GM23338 (cell line): ENCODE measurements around the gene RSPH4A. TPM values are rescaled to one million over a fixed set of nuclear protein-coding genes. Genes with fewer than 3 reads are reported as not detected.

ENCODE experiments used
- ATAC-seq: fragments of 200-7000 bp; cut with Tn5 transposase; 3 replicates; pipeline ENCODE4 v1.9.1; 2020
- DNase-seq: peaks from one replicate; pipeline ENCODE4 v3.0.0-alpha.2; 2015; ENCODE audit warnings: low spot score
- H2AFZ ChIP-seq: fragments of 200-600 bp; sonication (generic); 2 replicates; pipeline ENCODE4 v1.8.0; 2016; ENCODE audit warnings: antibody characterized with exemption, mild to moderate bottlenecking, moderate library complexity
- H3F3A ChIP-seq: fragments of 200-600 bp; sonication (generic); replicated peaks from 2 replicates; pipeline ENCODE4 v1.8.0; 2017; ENCODE audit warnings: antibody characterized with exemption, mixed run types, low read depth
- H3K27ac ChIP-seq: fragments of 200-600 bp; sonication (generic); 2 replicates; pipeline ENCODE4 v1.6.1; 2016; ENCODE audit warnings: low read depth
- H3K27me3 ChIP-seq: fragments of 200-600 bp; sonication (generic); 2 replicates; pipeline ENCODE4 v1.8.0; 2016; ENCODE audit warnings: mild to moderate bottlenecking, mixed run types, moderate library complexity; ENCODE audit not compliant: insufficient read depth
- H3K36me3 ChIP-seq: fragments of 200-600 bp; sonication (generic); 2 replicates; pipeline ENCODE4 v1.8.0; 2016; ENCODE audit warnings: mild to moderate bottlenecking; ENCODE audit not compliant: insufficient read depth
- H3K4me1 ChIP-seq: fragments of 200-600 bp; sonication (generic); 2 replicates; pipeline ENCODE4 v1.8.0; 2016; ENCODE audit warnings: mild to moderate bottlenecking, moderate library complexity; ENCODE audit not compliant: insufficient read depth
- H3K4me2 ChIP-seq: fragments of 200-600 bp; sonication (generic); 2 replicates; pipeline ENCODE4 v1.7.1; 2017; ENCODE audit warnings: mixed run types
- H3K4me3 ChIP-seq: fragments of 200-600 bp; sonication (generic); 2 replicates; pipeline ENCODE4 v1.6.1; 2016; ENCODE audit warnings: mixed run types
- H3K79me2 ChIP-seq: fragments of 200-600 bp; sonication (generic); replicated peaks from 2 replicates; pipeline ENCODE4 v1.8.0; 2017; ENCODE audit warnings: mild to moderate bottlenecking; ENCODE audit not compliant: insufficient read depth
- H3K9me2 ChIP-seq: fragments of 200-600 bp; sonication (generic); 2 replicates; pipeline ENCODE4 v1.8.0; 2017; ENCODE audit not compliant: insufficient read depth
- H4K20me1 ChIP-seq: fragments of 200-600 bp; sonication (generic); replicated peaks from 2 replicates; pipeline ENCODE4 v1.8.0; 2017; ENCODE audit warnings: mild to moderate bottlenecking; ENCODE audit not compliant: insufficient read depth
- H3K27ac Mint-ChIP-seq: 2 replicates; pipeline ENCODE4 v1.8.0; 2020; ENCODE audit warnings: inconsistent platforms, mild to moderate bottlenecking, moderate library complexity, mixed read lengths
- H3K27me3 Mint-ChIP-seq: 3 replicates; pipeline ENCODE4 v1.8.0; 2022; ENCODE audit warnings: low read depth, mild to moderate bottlenecking, moderate library complexity, mixed read lengths, inconsistent platforms; ENCODE audit not compliant: insufficient read depth, poor library complexity
- H3K36me3 Mint-ChIP-seq: 3 replicates; pipeline ENCODE4 v1.8.0; 2021; ENCODE audit warnings: low read depth, mild to moderate bottlenecking, inconsistent platforms, moderate library complexity, mixed read lengths
- H3K4me1 Mint-ChIP-seq: 3 replicates; pipeline ENCODE4 v1.8.0; 2020; ENCODE audit warnings: mild to moderate bottlenecking, inconsistent platforms, mixed read lengths
- H3K4me3 Mint-ChIP-seq: 3 replicates; pipeline ENCODE4 v1.8.0; 2021; ENCODE audit warnings: moderate library complexity, mild to moderate bottlenecking, inconsistent platforms, mixed read lengths
- H3K9me3 Mint-ChIP-seq: 3 replicates; pipeline ENCODE4 v1.8.0; 2020; ENCODE audit warnings: moderate library complexity, mild to moderate bottlenecking, inconsistent platforms, mixed read lengths
- CREB1 ChIP-seq: fragments of 250-450 bp; sonication (Bioruptor Pico); IDR thresholded peaks from 2 replicates; pipeline ENCODE4 v1.5.0; 2020; ENCODE audit warnings: low read depth, mild to moderate bottlenecking, moderate library complexity
- EZH2 ChIP-seq: fragments of 200-600 bp; sonication (generic); IDR thresholded peaks from one replicate; pipeline ENCODE4 v1.8.0; 2017; ENCODE audit warnings: antibody characterized with exemption, mild to moderate bottlenecking, low read depth; ENCODE audit not compliant: unreplicated experiment
- JUNB ChIP-seq: IDR thresholded peaks from one replicate; pipeline ENCODE4 v1.6.1; 2016; ENCODE audit warnings: antibody characterized with exemption; ENCODE audit not compliant: unreplicated experiment
- NANOG ChIP-seq: IDR thresholded peaks from 2 replicates; pipeline ENCODE4 v1.6.1; 2016; ENCODE audit warnings: antibody characterized with exemption, borderline replicate concordance
- POLR2AphosphoS5 ChIP-seq: IDR thresholded peaks from 2 replicates; pipeline ENCODE4 v1.6.1; 2016; ENCODE audit warnings: antibody characterized with exemption, low read depth
- STAT1 ChIP-seq: IDR thresholded peaks from one replicate; pipeline ENCODE4 v1.6.1; 2016; ENCODE audit warnings: antibody characterized with exemption; ENCODE audit not compliant: unreplicated experiment
- ZNF114 ChIP-seq: fragments of 250-450 bp; sonication (Bioruptor Pico); IDR thresholded peaks from 2 replicates; pipeline ENCODE4 v1.5.0; 2020; ENCODE audit warnings: mild to moderate bottlenecking, moderate library complexity
- ZNF331 ChIP-seq: fragments of 250-450 bp; sonication (Bioruptor Pico); IDR thresholded peaks from 2 replicates; pipeline ENCODE4 v1.5.0; 2020; ENCODE audit warnings: low read depth, mild to moderate bottlenecking, moderate library complexity
- polyA plus RNA-seq: library from polyadenylated mRNA; unstranded; fragments of >200 nt; fragmentation: Nextera tagmentation; extraction: Ambion mirVana; gene quantifications from 2 replicates; pipeline ENCODE4 v1.2.1, GENCODE V29; 2016
- total RNA-seq: library from RNA; depleted of rRNA; stranded (reverse); fragments of >200 nt; shearing (Covaris generic); gene quantifications from 2 replicates; pipeline ENCODE4 v1.2.3, GENCODE V29; 2014
- TF ChIP-seq, protein P1 (sequence below): IDR thresholded peaks from 2 replicates; pipeline ENCODE4 v1.6.1; 2016; ENCODE audit warnings: antibody characterized with exemption
- TF ChIP-seq, protein P2 (sequence below): IDR thresholded peaks from one replicate; pipeline ENCODE4 v1.6.1; 2018; ENCODE audit warnings: antibody characterized with exemption; ENCODE audit not compliant: unreplicated experiment
- TF ChIP-seq, protein P3 (sequence below): fragments of 250-450 bp; sonication (Bioruptor Pico); IDR thresholded peaks from 2 replicates; pipeline ENCODE4 v1.5.0; 2020; ENCODE audit warnings: mild to moderate bottlenecking, moderate library complexity
- TF ChIP-seq, protein P4 (sequence below), 2 experiments: fragments of 200-600 bp in 1 of 2; sonication (generic) in 1 of 2; conservative IDR thresholded peaks; 2 replicates each; pipeline versions ENCODE4 v1.5.1 to v1.6.1; 2016 to 2017; ENCODE audit warnings: antibody characterized with exemption in 2 of 2, low read depth in 2 of 2, mild to moderate bottlenecking in 2 of 2, moderate library complexity in 1 of 2

The RSPH4A gene
- total and polyA plus RNA-seq, 2 experiments from 2014 or later, result 0.52 to 1.0 TPM

DNA sequence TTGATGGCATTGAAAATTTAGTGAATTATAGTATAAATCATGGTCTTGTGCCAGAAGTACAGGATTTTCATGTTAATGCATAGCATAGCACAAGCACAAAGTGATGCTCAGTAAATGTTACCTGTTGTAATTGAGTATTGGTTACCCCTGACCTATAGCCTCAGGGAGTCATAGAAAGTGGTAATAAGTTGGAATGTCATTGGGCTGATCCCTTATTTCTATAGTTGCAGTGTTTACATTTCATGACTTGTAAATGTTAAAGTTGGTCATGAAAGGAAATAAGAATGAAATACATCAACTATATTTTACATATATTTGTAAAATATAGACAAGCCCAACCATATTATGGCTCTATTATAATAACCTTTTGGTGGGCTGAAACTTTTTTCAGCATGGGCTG lies 37.9 kb upstream of the RSPH4A start:
- H3K4me1 Mint-ChIP-seq, result no peaks in the 10 kb centered on the region
- Histone ChIP-seq H3K4me3 (no peak overlapping the region), H4K20me1 (no peaks in the 10 kb centered on the region), H3K79me2 (peaks cover 60% of the 10 kb centered on the region), H3K4me1 (no peaks in the 10 kb centered on the region), H3K27me3 (no peaks in the 10 kb centered on the region), H3F3A (no peaks in the 10 kb centered on the region), H3K4me2 (no peak overlapping the region), H2AFZ (no peak overlapping the region), H3K36me3 (no peaks in the 10 kb centered on the region), H3K9me2 (no peaks in the 10 kb centered on the region), H3K27ac (no peak overlapping the region)
- ATAC-seq, result no peak
- no peak overlapping the region for H3K4me3 Mint-ChIP-seq
- DNase-seq, result no peak
- H3K27ac Mint-ChIP-seq, result no peak overlapping the region
- no peaks in the 10 kb centered on the region for H3K9me3 Mint-ChIP-seq
- TF ChIP-seq, protein P1, sequence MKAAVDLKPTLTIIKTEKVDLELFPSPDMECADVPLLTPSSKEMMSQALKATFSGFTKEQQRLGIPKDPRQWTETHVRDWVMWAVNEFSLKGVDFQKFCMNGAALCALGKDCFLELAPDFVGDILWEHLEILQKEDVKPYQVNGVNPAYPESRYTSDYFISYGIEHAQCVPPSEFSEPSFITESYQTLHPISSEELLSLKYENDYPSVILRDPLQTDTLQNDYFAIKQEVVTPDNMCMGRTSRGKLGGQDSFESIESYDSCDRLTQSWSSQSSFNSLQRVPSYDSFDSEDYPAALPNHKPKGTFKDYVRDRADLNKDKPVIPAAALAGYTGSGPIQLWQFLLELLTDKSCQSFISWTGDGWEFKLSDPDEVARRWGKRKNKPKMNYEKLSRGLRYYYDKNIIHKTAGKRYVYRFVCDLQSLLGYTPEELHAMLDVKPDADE, result no peak
- TF ChIP-seq, protein P2, sequence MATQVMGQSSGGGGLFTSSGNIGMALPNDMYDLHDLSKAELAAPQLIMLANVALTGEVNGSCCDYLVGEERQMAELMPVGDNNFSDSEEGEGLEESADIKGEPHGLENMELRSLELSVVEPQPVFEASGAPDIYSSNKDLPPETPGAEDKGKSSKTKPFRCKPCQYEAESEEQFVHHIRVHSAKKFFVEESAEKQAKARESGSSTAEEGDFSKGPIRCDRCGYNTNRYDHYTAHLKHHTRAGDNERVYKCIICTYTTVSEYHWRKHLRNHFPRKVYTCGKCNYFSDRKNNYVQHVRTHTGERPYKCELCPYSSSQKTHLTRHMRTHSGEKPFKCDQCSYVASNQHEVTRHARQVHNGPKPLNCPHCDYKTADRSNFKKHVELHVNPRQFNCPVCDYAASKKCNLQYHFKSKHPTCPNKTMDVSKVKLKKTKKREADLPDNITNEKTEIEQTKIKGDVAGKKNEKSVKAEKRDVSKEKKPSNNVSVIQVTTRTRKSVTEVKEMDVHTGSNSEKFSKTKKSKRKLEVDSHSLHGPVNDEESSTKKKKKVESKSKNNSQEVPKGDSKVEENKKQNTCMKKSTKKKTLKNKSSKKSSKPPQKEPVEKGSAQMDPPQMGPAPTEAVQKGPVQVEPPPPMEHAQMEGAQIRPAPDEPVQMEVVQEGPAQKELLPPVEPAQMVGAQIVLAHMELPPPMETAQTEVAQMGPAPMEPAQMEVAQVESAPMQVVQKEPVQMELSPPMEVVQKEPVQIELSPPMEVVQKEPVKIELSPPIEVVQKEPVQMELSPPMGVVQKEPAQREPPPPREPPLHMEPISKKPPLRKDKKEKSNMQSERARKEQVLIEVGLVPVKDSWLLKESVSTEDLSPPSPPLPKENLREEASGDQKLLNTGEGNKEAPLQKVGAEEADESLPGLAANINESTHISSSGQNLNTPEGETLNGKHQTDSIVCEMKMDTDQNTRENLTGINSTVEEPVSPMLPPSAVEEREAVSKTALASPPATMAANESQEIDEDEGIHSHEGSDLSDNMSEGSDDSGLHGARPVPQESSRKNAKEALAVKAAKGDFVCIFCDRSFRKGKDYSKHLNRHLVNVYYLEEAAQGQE, result no peak
- TF ChIP-seq, protein P3, sequence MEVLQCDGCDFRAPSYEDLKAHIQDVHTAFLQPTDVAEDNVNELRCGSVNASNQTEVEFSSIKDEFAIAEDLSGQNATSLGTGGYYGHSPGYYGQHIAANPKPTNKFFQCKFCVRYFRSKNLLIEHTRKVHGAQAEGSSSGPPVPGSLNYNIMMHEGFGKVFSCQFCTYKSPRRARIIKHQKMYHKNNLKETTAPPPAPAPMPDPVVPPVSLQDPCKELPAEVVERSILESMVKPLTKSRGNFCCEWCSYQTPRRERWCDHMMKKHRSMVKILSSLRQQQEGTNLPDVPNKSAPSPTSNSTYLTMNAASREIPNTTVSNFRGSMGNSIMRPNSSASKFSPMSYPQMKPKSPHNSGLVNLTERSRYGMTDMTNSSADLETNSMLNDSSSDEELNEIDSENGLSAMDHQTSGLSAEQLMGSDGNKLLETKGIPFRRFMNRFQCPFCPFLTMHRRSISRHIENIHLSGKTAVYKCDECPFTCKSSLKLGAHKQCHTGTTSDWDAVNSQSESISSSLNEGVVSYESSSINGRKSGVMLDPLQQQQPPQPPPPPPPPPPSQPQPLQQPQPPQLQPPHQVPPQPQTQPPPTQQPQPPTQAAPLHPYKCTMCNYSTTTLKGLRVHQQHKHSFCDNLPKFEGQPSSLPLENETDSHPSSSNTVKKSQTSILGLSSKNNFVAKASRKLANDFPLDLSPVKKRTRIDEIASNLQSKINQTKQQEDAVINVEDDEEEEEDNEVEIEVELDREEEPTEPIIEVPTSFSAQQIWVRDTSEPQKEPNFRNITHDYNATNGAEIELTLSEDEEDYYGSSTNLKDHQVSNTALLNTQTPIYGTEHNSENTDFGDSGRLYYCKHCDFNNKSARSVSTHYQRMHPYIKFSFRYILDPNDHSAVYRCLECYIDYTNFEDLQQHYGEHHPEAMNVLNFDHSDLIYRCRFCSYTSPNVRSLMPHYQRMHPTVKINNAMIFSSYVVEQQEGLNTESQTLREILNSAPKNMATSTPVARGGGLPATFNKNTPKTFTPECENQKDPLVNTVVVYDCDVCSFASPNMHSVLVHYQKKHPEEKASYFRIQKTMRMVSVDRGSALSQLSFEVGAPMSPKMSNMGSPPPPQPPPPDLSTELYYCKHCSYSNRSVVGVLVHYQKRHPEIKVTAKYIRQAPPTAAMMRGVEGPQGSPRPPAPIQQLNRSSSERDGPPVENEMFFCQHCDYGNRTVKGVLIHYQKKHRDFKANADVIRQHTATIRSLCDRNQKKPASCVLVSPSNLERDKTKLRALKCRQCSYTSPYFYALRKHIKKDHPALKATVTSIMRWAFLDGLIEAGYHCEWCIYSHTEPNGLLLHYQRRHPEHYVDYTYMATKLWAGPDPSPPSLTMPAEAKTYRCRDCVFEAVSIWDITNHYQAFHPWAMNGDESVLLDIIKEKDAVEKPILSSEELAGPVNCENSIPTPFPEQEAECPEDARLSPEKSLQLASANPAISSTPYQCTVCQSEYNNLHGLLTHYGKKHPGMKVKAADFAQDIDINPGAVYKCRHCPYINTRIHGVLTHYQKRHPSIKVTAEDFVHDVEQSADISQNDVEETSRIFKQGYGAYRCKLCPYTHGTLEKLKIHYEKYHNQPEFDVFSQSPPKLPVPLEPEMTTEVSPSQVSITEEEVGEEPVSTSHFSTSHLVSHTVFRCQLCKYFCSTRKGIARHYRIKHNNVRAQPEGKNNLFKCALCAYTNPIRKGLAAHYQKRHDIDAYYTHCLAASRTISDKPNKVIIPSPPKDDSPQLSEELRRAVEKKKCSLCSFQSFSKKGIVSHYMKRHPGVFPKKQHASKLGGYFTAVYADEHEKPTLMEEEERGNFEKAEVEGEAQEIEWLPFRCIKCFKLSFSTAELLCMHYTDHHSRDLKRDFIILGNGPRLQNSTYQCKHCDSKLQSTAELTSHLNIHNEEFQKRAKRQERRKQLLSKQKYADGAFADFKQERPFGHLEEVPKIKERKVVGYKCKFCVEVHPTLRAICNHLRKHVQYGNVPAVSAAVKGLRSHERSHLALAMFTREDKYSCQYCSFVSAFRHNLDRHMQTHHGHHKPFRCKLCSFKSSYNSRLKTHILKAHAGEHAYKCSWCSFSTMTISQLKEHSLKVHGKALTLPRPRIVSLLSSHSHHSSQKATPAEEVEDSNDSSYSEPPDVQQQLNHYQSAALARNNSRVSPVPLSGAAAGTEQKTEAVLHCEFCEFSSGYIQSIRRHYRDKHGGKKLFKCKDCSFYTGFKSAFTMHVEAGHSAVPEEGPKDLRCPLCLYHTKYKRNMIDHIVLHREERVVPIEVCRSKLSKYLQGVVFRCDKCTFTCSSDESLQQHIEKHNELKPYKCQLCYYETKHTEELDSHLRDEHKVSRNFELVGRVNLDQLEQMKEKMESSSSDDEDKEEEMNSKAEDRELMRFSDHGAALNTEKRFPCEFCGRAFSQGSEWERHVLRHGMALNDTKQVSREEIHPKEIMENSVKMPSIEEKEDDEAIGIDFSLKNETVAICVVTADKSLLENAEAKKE (CRISPR knock-in tag), result no peak
- no peak for TF ChIP-seq POLR2AphosphoS5
- no peak for TF ChIP-seq CREB1
- no peak for TF ChIP-seq ZNF331
- no peak for TF ChIP-seq JUNB
- TF ChIP-seq STAT1, result no peak
- no peak for TF ChIP-seq NANOG
- TF ChIP-seq, protein P4, sequence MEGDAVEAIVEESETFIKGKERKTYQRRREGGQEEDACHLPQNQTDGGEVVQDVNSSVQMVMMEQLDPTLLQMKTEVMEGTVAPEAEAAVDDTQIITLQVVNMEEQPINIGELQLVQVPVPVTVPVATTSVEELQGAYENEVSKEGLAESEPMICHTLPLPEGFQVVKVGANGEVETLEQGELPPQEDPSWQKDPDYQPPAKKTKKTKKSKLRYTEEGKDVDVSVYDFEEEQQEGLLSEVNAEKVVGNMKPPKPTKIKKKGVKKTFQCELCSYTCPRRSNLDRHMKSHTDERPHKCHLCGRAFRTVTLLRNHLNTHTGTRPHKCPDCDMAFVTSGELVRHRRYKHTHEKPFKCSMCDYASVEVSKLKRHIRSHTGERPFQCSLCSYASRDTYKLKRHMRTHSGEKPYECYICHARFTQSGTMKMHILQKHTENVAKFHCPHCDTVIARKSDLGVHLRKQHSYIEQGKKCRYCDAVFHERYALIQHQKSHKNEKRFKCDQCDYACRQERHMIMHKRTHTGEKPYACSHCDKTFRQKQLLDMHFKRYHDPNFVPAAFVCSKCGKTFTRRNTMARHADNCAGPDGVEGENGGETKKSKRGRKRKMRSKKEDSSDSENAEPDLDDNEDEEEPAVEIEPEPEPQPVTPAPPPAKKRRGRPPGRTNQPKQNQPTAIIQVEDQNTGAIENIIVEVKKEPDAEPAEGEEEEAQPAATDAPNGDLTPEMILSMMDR (conservative IDR thresholded peaks at IDR 0.05; ENCODE audit: low read depth in 2 of 2), result no peak
- TF ChIP-seq EZH2, result no peak
- no peak for TF ChIP-seq ZNF114 (CRISPR knock-in tag)
- peaks cover 2% of the 10 kb centered on the region for H3K27me3 Mint-ChIP-seq
- no peaks in the 10 kb centered on the region for H3K36me3 Mint-ChIP-seq
